Amygdala (tissue), 56 donors: ENCODE measurements around the gene ZNRF3.

ENCODE experiments used
- DNase-seq, 56 donors: peaks; one replicate each; lab custom pipeline; 2025; lab: John Stamatoyannopoulos, UW

ZNRF3 gene

GRCh38 chr22:29053048-29053702, 169.8 kb downstream of the ZNRF3 start:
- no peak for DNase-seq

- DNase-seq, result no peak
These were observed 170.9 kb downstream of the ZNRF3 start for GRCh38 chr22:29054251-29054767.

DNA sequence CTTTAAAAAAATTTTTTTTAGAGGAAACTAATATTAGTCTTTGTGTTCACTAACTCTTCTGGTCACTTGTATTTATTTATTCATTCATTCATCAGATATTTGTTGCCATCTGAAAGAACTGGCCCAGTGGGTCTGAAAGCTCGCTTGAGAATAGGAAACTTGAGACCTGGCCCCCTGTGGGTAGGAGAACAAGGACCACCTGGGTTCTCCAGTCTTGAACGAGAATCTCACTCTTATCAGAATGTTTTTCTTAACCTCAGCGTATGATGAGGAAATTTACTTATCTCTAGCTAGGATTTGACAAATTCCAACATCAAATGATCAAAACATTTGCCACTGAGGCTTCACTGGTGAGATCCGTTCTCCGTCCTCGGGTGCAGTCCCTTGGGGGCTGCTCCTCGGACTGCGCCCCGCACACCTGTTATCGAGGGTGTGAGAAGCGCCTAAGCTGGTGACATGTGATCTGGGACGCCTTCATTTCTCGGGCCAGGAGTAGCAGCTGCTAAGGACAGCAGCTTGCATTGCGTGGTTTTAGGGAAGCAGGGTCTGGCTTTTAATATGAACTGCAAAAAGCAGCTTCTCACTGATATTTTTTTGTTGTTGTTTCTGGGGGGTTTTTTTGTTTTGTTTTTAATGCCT, 171.9 kb downstream of the ZNRF3 start:
- no peak for DNase-seq

GRCh38 chr22:29056472-29056871, 173.1 kb downstream of the ZNRF3 start:
- DNase-seq, result no peak

DNA sequence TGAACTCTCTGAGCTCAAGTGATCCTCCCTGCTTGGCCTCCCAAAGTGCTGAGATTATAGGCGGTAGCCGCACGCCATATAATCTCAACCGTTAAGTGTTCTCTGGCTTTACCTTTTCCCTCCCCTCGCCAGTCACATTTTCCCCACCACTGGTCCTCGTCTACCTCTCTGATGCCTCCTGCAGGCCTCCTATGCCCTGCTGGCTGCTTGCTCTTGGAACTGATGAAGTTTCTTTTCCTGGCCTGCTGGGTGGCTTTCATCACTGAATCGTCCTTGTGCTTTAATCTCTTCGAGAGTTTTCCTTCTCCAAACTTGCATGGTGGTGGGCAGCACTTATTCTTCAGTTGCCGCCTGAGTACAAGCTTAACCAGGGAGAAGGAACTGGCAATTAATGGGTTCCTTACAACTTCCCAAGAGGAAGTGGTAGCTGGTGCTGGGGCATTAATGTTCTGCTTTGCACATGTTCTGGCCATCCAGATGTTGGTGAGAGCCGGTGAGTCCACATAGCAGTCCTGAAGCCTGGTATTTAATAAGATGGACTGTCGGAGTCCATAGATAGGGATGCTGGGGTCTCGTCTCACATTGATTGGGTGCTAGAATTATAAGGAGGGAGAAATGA, 177.0 kb downstream of the ZNRF3 start:
- DNase-seq, result no peak

- no peak for DNase-seq
These were observed 177.6 kb downstream of the ZNRF3 start for GRCh38 chr22:29060931-29061330.

DNA sequence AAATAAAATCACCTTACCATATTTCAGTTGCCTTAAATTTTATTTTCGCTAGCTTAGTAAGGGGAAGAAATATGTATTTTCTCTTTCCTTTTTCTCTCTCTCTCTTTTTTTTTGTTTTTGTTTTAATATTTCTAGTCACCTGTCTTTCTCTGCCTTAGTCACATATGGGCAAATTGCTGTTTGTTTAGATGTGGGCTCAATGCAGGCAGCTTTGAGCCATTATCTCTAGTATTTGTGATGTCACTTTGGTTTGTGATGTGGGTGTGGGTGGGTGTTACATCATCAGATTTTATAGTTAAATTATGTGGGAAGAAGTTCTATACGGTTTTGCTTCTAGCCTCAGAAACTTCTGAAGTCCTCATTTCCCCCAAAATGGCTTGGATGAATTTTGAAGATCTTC, 178.4 kb downstream of the ZNRF3 start, which contains the start of gene C22orf31:
C22orf31 (minus strand) TSS at position 59 of the 400 bp plus-strand sequence; CDS start at position 20, 39 bp downstream.
- DNase-seq, result no peak

- no peak for DNase-seq
These were observed 179.0 kb downstream of the ZNRF3 start for GRCh38 chr22:29062286-29062821.

DNA sequence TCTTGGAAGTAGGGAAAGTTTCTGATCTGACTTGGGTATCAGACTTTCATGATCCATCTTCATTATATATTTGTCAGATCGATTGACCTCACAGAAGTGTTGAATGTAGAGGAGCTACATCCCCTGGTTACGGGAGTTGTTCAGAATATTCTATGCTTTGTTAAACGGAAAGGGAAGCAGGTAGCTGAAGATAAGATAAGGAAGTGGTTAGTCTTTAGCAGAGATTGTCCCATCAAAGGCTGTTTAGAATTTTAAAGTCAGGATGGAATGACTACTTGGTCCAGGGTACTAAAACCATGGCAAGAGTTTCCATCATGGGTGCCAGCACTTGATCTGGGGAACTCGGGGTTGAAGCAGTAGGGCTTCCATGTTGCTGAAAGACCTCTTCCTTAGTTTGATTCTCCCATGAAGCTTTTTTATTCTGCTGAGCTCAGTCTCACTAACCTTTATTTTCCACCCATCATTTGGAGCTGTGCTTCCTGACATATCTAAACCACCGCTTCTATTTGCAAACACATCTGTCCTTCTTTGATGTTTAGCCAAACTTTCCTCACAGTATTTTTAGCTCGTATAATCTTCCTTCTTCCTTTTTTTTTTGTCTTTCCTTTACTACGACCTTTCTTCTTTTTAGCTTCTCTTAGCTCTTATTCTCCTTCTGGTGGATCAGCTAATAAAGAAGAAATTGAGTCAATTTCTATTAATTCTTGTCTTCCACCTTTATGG, 182.3 kb downstream of the ZNRF3 start:
- no peak for DNase-seq

DNA sequence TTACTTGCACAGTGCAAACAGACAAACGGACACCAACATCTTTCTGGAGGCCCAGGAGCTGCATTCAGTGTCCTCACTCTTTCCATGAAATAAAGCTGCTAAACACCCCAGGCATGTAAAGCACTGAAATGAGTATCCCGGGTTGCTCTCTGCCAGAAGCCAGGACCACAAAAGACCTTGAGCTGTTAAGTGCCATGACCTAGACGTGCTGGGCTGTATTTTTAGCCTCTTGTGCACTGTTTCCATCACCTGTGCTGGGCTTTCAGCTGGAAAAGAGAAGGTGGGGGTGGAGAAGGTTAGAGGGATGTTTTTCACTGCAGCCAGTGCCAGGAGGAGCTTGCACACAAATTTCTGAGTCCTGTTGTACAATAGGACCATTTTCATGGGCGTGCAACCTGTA, 186.1 kb downstream of the ZNRF3 start:
- DNase-seq, result no peak

GRCh38 chr22:29070490-29070889, 187.1 kb downstream of the ZNRF3 start:
- no peak for DNase-seq

DNA sequence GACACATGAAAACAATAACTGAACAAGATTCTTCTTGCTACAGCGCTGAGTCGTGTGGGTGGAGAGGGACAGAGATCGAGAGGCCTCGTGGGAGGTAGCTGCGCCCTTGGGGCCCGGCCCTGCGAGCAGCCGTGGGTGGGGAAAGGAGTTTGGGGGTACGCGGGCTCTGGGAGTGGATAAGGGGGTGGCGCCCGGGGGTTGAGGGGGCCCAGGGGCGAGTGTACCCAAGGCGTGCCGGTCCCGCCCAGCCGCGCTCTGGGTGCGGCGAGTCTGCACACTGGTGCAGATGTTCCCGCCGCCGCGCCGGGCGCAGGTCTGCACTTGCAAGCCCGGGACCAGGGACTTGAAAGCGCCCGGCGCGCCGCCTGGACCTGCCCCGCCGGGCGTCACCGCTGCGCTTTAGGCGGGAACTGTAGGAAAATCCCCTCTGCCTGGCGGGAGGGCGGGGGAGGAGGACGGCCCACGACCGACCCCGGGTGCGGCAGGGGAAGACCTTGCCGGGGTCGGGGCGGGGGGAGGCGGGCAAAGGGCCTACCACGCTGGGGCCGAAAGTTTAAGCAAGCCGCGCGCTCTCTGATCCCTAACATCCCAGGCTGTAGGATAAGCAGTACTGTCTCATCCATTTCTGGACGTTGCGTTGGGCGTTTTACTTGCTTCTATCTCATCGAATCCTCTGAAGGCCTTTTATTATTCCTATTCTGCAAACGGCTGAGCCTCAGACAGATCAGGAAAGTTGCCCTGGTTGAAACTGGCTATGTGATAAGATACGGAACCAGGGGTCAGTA, 188.1 kb downstream of the ZNRF3 start:
- peak in 1 of 56 donors; percentile 55 for DNase-seq

- peak in 49 of 56 donors; percentile 16 to 87 (median 56) for DNase-seq
These were observed 189.0 kb downstream of the ZNRF3 start for GRCh38 chr22:29072193-29072978.

GRCh38 chr22:29072979-29073617, 189.7 kb downstream of the ZNRF3 start, which contains the start of gene KREMEN1:
Gene KREMEN1 (plus strand): TSS chr22:29073035. CDS start chr22:29073131, 96 bp downstream.
- DNase-seq, result no peak

DNA sequence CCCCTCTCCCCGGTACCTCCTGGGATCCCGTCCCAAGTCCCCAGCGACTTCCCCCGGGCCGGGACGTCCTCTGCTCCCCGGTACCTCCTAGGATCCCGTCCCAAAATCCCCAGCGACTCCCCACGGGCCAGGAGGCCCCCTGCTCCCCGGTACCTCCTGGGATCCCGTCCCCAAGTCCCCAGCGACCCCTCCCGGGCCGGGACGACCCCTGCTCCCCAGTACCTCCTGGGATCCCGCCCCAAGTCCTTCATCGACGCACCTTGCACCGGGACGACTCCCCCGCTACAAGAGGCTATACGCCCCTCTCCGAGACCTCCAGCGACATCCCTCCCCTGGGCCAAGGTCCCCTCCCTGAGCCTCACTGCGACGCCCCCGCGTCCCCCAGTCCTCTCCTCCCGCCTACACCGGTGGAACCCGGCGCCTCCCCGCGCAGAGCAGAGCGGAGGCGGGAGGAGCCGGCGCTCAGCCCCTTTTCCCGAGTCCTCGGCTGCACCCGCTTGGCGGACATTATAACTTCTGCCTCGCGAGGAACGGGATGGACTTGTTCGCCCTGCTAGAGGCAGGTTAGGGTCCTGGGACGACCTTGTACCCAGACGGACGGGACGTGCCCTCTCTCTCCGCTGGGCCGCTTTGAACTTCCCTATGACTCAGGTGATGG, 190.4 kb downstream of the ZNRF3 start:
- peak in 13 of 56 donors; percentile 5 to 61 (median 16) for DNase-seq

- DNase-seq, result no peak
These were observed 191.0 kb downstream of the ZNRF3 start for GRCh38 chr22:29074276-29074772.

GRCh38 chr22:29078036-29078868, 194.9 kb downstream of the ZNRF3 start:
- DNase-seq, result no peak
